ENCODE results near the gene KYNU.
"Not testable (repeated sequence)": the region's sequence is repeated elsewhere in the genome, so short reads cannot be mapped to it uniquely, and the experiment has no call there.

KYNU gene

DNA sequence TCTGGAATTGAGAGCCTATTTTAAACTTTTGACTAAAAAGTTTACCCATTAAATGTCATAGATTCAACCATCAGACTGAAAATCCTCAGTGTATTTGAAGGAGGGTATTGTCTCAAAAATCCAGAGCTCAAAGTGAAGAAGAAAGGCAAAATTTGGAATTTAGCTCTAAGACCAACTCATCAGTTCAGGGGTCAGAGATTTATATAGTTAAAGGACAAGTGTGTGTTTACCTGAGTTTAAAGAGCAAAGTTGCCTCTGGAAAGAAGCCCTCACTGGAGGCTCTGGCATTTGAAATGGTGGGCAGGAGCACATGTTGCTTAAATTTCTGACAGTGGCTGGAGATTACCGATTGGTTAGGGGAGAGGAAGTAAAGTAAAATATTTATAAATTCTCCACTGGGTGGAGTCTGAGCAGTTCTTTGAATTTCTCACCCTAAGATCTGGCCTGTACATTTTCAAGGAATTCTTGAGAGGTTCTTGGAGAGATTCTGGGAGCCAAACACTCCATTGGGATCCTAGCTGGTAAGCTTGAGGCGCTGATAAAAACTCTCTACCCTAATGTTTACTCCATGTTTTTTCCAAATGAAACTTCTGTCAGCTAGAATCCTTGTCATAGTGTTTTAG lies at the start of gene KYNU:
KYNU (plus strand) TSS at position 449 of the 623 bp plus-strand sequence. CDS start 7,704 bp downstream, outside the sequence.
- no peak for FAIRE-seq

DNA sequence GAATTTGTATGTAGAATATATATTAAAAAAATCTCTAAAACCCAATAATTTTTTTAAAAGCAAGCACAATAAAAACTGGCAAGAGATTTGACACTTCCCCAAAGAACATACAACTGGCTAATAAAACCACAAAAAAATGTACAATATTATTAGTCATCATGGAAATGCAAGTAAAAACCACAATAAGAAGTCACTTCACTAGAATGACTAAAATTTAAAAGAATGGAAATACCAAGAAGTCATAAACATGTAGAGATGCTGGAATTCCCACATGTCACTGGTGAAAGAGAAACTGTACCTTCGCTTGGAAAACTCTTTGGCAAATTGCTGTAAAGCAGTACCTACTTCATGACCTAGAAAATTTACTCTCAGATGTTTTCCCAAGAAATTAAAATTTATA lies 43.4 kb upstream of the KYNU start:
- no peak for FAIRE-seq

DNA sequence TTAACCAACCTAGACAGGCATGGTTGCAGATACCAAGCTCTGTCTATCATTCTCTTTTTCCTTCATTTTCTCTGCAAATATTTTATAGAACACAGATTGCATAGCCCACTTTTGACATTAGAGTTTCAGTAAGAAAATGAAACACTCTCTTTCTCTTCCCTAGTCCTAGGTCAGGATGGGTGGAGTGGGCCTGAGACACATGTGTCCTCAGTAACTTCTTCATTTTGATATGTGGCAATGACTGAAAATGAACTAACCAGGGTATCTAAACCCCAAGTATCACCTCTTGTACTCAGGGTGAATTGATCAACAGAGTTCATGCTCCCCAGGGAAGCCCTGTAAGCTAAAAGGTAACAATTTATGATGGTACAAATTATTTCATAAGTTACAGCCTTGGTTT lies 37.0 kb upstream of the KYNU start:
- FAIRE-seq: no peak

DNA sequence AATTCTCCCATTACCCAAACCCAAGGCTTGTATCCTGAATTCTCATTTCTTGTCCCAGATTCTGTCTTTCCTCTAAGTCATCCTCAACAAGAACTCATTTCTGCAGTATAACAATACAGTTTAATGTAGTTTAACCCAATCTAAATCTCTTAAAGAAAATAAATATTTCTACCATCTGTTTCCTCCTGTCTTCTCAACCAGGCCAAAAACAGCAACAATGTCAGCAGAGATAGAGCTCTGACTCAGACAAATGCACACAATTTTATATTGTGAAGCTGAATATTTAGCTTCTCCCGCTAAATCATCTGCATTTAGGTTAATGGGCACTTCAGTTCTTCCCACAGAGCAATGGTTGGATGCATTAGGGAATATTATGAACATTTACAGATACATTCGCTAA lies 35.7 kb upstream of the KYNU start:
- FAIRE-seq: no peak

DNA sequence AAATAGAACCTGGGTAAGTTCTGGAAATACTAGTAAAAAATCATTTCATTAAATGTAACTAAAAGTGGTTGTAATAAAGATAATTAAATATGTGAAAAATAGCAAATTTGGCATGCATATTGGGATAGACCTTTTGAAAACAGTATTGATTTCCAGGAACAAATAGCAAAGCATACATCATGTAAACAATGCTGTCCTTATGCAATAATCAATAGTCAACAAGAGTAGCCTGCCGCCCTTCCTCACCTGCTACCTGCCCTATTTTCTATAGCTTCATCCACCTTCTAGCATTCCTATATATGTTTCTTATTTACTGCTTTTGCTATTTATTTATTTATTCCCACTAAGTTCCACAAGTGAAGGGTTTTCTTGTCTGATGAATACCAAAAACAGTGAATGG lies 35.1 kb upstream of the KYNU start:
- no peak for FAIRE-seq

DNA sequence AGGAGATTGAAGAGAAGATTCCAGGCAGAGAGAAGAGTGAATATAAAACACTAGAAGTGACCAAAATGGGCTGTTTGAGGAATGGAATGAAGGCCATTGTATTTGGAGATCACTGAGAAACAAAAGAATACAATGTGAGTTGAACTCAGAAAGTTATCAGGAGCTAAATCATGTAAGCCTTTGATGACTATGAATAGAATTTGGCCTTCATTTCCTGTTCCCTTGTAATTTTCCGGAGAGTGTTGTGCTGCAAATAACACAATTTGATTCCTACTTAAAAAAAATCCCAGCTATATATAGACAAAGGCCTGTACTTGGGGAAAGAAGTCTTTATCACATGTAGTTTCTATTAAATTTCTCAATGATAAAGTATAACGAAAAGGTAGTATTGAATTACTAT lies 33.7 kb upstream of the KYNU start:
- no peak for FAIRE-seq

DNA sequence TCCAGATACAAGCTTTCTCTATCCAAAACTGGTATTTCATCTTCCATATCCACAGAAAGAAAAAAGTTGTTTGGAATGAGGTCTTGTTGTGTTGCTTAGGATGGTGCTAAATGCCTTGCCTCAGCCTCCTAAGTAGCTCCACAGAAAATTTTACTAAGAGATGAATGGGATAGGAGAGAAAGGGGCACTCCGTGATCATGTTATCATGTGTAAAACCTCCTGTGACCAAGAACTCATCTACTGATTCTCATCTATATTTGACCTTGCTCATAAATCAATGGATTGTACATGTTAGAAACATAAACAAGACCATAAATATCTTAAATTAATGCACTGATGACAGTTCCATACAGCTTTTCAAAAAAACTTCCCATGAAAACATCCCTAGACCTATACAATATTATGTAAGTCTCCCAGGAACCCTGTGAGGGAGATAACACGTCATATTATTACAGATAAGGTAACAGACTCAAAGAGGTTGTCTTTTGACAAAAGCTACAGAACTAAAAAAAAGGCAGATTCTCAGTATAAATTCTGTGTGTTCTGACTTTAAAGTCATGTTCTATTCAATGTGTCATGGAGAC lies 29.3 kb upstream of the KYNU start:
- FAIRE-seq: no peak

DNA sequence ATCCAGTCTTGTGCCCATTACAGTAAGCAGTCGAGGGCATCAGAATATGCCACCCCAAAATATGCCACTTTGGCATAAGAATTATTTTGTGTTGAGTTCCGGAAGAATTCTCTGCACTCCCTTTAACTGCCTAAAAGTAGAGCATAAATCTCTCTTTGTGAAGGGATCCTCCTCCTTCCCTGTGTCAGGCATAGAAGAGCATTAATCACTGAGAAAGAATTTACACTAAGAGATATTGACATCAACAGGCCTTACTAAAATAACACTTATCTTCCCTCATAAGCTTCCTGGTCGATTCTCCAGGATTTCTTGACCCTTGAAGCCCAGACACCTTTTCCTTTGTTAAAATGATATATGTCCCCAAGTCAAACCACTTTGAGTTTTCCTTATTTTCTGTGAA lies 27.6 kb upstream of the KYNU start:
- no peak for FAIRE-seq

DNA sequence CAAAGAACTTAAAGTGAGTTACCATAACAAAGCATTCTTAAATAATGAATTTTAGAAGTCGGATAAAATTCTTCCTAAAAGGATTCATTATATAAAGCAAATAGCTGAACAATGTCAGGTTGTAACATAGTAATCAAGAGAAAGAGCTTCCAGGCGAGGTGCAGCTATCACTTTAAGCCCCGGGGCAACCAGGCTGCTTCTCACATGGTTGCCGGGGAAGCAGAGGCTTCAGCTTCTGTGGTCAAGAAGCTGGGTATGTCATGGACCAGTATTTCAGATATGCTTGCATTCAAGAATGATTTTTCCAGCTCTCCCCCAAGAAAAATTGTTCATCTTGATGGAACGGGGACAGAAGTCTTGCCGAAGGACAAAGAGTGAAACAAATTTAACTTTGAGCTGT lies 23.6 kb upstream of the KYNU start:
- no peak for FAIRE-seq

DNA sequence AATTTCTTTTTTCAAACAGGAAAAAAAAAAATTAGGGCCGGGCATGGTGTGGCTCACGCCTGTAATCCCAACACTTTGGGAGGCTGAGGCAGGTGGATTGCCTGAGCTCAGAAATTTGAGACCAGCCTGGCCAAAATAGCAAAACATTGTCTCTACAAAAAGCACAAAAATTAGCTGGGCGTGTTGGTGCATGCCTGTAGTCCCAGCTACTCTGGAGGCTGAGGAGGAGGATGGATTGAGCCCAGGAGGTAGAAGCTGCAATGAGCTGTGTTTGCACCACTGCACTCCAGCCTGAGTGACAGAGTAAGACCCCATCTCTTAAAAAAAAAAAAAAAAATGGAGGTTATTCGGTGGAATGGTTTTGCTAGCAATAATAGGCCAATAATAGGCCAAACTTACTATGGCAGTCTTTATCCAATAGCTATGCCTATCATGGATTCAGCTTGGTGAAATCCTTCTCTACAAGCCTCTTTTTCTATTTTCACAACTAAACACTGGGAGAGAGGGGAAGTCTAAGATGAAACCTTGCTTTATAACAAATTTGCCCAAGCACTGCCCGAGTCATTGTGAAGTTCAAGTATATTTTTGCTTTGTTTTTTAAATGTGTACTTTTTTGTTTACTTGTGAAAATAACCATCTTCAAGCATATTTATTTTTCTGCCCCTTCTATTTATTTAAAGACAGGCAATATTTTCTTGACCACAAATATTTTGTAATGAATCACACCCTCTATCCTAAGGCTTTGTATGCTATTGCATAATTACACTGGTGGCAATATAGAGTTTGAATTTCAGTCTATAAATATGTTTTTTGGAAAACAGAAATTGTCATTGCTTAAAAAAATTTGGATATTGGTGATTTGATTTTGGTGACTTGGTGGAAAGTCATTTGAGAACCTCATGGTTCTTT lies 20.0 kb upstream of the KYNU start:
- FAIRE-seq: no peak

DNA sequence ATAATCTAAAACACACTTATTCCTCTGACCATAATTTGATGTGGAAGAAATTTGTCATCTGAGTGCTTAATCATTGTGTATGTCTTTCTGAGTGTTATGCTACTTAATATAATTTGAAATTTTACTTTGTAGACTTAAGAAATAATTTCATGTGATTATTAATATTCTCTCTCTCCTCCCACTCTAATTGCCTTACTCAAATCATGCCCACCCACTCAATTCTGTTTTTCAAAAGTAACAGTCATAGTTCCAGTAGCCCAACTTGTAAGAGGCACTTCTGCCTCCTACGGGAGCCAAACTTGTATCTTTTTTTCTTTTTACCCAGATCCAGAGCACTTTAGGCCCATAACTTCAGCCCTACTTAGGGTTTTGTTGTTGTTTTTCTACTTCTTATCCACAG lies 18.5 kb upstream of the KYNU start:
- no peak for FAIRE-seq

DNA sequence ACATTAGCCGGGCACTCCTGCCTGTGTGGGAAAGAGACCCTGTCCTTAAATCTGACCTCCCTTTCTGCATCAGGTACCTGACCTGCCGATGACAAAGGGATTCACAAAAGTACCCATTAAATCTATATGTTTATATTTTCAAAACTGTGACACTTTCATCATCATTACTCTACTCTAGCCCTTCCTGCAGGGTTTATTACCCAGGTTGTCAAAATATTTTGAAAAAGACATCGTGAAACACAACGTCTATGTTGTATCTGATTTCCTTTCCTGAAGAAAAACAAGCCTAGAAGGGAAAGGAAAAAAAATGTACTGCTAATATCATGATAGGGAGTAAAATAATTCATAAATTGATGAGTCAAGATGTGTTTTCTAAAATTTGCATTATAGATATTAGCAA lies 15.2 kb upstream of the KYNU start:
- FAIRE-seq: no peak

DNA sequence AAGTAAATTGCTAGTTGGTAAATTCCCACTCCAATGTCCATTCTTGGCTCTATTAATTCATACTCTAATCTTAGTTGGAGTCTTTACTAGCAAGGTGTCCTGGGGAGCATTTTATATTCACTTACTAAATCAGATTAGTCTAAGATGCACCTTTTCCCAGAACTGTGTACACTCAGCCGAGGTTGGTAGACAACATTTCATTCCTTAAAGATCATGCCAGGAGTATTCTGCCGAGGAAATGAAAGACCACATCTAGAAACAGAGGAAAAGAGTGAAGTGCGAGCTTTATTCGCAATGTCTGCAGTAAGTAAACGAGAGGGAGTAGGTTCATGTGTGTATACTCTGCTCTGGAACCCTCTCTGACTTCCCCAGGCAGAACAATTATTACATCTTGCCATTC lies 14.6 kb upstream of the KYNU start:
- no peak for FAIRE-seq

DNA sequence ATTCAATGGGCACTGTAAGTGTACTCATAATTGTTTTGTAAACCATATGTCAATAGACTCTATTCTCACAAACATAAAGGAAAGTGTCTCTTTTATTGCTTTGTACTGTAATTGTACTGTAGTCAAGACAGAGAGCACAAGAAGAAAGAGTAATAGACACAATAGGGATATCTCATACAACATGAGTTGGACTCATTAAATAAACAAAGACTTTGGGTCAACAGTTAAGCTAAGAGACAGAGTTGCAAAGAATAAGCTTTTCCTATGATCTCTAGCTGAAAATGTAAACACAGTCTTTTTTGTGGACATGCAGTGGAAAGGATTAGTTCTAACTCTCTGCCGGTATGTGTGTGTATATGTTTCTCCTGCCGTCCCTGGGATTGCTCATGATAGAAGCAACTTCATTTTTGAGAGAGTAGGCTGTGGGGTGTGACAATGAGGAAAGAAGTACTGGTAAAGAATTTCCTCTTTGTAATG lies 13.9 kb upstream of the KYNU start:
- FAIRE-seq: no peak

DNA sequence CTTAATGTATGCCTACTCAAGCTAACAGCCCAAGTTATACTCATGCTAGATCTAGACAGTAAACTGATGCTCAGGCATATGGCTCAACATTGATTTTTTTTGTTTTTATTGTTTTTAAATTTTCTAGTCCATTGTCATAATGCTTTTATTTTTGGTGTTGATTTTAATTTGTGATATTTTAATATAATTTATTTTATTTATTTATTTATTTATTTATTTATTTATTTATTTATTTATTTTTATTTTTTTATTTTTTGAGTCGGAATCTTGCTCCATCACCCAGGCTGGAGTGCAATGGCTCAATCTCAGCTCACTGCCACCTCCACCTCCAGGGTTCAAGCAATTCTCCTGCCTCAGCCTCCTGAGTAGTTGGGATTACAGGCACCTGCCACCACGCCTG lies 12.9 kb upstream of the KYNU start:
- not testable (repeated sequence) for FAIRE-seq

DNA sequence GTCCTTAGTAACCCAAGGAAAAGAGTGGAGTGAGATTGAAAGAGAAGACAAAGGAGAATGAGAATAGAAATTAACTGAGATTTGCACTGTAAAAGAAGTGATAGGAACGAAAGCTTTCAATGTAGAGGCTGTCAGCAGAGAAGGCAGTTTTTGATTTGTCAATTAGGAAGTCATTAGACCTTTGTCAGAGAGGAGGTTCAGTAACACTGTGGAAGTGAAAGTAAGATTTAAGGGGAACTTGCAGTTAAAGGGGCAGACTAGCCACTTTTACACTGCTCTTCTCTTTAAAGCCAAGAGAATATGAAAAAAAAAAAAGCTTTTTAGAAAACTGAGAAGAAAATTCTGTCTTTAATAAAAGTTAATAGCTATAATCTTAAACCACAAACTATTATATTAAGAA lies 11.5 kb upstream of the KYNU start:
- FAIRE-seq: no peak

DNA sequence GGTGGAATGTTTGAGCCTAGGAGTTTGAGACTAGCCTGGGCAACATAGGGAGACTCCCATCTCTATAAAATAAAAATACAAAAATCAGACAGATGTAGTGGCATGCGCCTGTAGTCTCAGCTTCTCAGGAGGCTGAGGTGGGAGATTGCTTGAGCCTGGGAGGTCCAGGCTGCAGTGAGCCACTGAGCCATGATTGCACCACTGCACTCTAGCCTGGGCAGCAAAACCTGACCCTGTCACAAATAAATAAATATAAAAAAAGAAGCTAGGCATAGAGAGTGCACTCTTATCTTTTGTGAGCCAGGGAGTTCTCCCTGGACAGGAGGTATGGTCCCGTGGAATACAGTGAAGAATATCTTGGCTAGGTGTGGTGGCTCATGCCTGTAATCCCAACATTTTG lies 11.0 kb upstream of the KYNU start:
- no peak for FAIRE-seq

DNA sequence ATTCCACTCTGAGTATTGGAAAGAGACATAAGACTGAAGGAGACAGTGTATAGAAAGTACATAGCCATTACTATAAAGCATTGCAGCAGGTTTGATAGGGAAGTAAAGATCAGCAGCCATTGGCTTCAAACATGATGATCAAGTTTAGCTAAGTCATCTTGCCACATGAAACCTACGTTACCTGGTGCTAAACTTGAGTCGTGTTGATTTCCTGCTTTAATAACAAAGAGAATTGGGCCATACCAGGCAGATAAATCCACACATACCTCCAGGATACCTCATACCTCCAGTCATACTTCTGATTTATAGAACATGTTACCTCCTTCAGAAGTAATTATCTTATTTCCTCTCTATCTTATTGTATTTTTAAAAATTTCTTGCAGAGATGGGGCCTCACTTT lies 10.3 kb upstream of the KYNU start:
- no peak for FAIRE-seq

DNA sequence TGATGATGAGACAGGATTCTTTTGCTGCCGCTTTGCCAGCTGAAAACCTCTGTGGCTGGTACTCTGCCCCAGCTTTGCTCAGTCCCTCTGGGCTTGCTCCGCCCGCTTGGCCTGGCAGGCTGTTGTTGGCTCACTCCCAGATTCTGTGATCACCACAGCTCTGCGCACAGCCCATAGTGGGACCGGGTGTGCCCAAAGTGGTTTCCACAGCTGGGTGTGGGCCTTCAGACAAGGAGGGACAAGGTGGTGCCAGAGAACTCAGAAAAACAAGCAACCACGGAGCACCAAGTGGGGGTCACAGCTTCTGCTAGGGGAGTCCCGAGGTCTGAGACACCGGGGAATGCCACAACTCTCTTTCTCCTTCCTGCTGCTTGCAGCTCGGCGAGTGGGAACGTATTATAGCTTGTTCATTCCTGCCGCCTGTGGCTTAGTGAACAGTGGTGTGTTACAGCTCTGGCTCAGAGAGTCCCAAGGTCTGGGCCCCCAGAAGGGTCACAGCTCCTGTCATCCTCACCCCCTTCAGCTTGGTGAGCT lies 9.2 kb upstream of the KYNU start:
- FAIRE-seq: no peak

DNA sequence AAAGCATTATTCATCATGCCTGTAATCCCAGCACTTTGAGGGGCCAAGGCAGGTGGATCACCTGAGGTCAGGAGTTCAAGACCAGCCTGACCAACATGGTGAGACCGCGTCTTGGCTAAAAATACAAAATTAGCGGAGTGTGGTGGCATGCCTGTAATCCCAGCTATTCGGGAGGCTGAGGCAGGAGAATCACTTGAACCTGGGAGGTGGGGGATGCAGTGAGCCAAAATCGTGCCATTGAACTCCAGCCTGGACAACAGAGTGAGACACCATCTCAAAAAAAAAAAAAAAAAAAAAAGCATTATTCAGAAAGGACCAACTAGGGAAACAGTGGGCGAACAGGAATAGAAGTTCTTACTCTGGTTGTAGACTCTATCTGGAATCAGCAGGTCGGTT lies 8.4 kb upstream of the KYNU start:
- FAIRE-seq: not testable (repeated sequence)

DNA sequence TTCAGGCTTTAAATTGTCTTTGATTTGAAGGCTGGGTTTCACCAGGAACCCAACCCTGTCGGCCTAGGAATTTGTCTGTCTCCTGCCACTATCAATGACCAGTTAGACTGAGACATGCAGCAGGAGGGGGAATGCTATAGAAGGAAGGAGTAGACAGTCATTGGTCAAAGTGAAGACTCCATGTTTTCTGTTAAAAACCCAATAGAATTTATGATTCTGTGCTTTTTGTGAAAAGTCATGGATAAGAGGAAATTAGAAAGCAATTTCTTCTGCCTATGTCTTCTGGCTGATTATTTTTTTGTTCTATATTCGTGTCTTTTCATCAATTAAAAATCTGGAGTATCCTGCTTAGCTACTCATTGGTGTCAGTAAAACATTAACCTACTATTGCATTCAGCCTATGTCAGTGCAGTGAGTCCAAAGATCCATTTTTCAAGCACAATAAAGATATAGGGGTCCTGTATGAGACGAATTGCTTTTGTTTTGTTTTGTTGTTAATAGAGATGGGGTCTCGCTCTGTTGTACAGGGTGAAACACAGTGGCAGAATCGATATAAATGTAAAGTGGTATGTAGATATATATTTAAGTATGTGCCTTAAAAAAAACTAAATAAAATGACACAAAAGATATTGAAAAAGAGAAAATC lies 7.9 kb upstream of the KYNU start:
- FAIRE-seq: no peak

DNA sequence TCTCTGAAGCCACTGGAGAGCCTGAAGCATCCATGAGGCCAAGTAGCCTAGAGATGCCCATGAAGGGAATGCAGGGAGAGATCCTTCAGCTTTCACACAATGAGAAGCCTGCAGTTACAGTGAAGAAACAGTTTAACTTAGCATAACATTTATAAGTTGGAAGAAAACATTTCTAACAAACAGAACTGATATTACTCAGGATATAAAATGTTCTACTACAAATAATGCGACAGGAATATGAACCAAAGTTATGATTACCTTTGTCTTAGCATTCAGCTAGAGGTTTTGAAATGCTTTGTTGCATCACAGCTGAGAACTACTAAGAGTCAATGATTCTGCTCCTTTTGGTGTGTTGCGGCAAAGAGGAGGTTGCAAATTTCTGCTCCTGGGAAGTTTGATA lies 6.9 kb upstream of the KYNU start:
- FAIRE-seq: no peak

DNA sequence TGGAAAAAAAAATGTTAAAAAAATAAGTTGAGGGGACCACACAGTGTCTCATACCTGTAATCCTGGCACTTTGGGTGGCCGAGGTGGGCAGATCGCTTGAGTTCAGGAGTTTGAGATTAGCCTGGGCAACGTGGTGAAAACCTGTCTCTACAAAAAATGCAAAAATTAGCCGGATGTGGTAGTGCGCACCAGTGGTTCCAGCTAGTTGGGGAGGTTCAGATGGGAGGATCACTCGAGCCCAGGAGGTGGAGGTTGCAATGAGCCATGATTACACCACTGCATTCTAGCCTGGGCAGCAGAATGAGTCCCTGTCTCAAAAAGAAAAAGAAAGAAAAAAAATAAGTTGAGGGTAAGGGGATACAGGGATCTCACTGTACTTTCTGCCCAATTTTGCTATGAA lies 6.1 kb upstream of the KYNU start:
- FAIRE-seq: no peak
